ENCODE measurements around the gene MR1. TPM values are rescaled to one million over a fixed set of nuclear protein-coding genes. Genes with fewer than 3 reads are reported as not detected.

Gene MR1
- total and polyA plus RNA-seq, 5 donors: 3.0 to 16.1 (median 11.9) TPM

Other genes with a start within 250 kb of the MR1 start
- gene KIAA1614, start 121.1 kb upstream of the MR1 start, total RNA-seq: 10 to 100 TPM; 10.2 to 16.6 (median 12.0) TPM
- 11.6 TPM for gene KIAA1614, start 121.1 kb upstream of the MR1 start, polyA plus RNA-seq
- 10 to 100 TPM in 3 of 4 donors, 1 to 10 TPM in 1; 9.5 to 13.0 (median 11.3) TPM for gene STX6, start 11.1 kb upstream of the MR1 start, total RNA-seq
- gene STX6, start 11.1 kb upstream of the MR1 start, polyA plus RNA-seq: 5.3 TPM
- gene IER5, start 54.7 kb downstream of the MR1 start, total RNA-seq: 10 to 100 TPM; 21.9 to 32.6 (median 28.2) TPM
- gene IER5, start 54.7 kb downstream of the MR1 start, polyA plus RNA-seq: 63.8 TPM

All from right cardiac atrium (tissue), 5 donors.